Urothelium cell line (cell line): ENCODE data around the gene NCOA1.
"Not testable (repeated sequence)": the region's sequence is repeated elsewhere in the genome, so short reads cannot be mapped to it uniquely, and the experiment has no call there.

Experiments
- DNase-seq: peaks from one replicate; pipeline ENCODE4 v3.0.0; 2011; ENCODE audit warnings: low spot score, mixed read lengths
- FAIRE-seq: peaks from 2 replicates; lab custom pipeline; 2011; peaks lifted over from hg19 to GRCh38; lab: Jason Lieb, UNC

The NCOA1 gene

DNA sequence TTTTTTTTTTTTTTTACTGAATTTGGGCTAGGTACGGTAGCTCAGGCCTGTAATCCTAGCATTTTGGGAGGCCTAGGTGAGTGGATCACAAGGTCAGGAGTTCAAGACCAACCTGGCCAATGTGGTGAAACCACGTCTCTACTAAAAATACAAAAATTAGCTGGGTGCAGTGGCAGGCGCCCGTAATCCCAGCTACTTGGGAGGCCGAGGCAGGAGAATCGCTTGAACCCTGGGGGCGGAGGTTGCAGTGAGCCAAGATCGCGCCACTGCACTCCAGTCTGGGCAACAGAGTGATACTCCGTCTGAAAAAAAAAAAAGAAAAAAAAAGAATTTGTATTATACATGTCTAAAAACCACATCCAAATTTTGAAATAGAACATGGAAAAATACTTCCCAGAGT is 78.5 kb downstream of the NCOA1 start:
- FAIRE-seq, DNase-seq: not testable (repeated sequence)

GRCh38 chr2:24570225-24570624 is 79.2 kb downstream of the NCOA1 start:
- FAIRE-seq (no peak), DNase-seq (no peak)

DNA sequence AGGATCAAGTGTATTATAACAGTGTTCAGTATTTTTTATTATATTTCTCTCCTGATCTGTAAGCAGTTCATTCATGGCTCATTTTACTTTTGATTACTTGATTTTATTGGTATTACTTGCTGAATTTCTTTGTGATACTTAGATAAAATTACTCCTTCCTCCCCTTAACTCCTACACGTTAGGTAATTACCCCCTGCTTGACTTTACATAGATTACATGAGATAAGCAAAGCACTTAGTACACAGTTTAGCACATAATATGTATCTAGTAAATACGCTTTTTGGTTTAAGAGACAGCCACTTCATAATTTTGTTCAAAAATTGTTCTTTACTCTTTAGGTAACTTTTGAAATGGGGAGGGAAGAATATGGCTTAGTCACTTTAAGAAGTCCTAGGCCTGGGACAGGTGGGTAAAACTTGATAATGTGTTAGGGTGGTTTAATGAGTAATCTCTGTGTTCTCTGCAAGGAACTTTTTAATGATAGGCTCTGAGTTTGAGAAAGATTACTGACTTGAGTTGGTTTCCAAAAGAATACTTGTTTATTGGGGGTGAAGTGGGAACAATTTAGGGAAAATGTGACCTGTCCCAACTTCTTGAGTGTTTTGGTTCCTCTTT is 80.9 kb downstream of the NCOA1 start:
- DNase-seq (no peak), FAIRE-seq (no peak)

DNA sequence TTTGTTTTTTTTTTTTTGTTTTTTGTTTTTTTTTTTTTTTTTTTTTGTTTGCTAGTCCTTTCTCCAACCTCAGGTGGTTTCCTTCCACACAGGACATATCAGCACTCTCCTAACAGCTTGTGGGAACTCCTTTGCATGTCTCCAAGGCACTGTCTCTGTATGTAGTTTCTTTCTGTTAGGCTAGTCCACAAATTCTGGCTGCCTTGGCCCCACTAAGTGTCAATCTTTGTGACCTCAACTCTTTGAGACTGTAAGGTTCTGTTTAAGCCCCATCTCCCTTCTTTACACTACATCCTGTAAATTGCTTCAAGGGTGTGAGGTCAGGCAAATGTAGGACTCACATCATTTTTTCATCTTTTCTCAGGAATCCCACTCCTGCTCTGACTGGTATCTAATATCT is 85.1 kb downstream of the NCOA1 start:
- FAIRE-seq, result no peak

DNA sequence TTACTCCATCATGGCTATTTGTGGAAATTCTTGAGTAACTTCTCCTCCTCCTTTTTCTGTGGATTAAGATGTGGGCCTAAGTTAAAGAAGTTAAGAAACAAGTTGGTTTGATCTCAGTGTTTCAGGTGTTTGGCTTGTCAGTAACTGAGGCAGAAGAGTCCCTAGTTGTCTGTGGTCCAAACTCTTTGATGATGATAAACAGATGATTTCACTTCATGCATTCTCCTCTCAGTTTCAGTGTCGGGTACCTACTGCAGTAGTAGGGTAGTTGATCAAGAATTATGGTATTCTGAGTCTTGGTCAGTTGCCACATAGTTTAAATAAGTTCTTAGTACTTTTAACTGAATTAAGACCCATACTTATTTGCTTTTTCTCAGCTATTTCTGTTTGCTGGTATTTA is 85.6 kb downstream of the NCOA1 start:
- DNase-seq (no peak), FAIRE-seq (no peak)

More for the DNA sequence above, 85.1 kb downstream of the NCOA1 start:
- DNase-seq, result no peak

DNA sequence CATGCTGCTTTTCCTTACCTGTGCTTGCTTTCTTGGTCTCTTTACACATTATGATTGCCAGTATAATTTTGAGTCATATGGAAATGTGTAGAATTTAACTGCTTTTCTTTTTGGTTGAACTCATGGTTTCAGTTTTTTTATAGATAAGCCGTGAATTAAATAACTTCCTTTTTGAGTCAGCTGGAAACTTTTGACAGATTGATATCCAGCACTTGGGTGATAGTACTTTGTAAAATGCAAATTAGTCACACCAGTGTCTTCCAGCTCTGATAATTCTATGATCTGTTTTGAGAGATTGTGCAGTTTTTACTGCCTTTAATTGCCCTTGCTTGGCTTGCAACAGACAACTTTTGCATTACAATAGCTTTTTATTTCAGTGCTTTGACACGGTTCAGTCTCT is 86.4 kb downstream of the NCOA1 start:
- DNase-seq (no peak), FAIRE-seq (no peak)

DNA sequence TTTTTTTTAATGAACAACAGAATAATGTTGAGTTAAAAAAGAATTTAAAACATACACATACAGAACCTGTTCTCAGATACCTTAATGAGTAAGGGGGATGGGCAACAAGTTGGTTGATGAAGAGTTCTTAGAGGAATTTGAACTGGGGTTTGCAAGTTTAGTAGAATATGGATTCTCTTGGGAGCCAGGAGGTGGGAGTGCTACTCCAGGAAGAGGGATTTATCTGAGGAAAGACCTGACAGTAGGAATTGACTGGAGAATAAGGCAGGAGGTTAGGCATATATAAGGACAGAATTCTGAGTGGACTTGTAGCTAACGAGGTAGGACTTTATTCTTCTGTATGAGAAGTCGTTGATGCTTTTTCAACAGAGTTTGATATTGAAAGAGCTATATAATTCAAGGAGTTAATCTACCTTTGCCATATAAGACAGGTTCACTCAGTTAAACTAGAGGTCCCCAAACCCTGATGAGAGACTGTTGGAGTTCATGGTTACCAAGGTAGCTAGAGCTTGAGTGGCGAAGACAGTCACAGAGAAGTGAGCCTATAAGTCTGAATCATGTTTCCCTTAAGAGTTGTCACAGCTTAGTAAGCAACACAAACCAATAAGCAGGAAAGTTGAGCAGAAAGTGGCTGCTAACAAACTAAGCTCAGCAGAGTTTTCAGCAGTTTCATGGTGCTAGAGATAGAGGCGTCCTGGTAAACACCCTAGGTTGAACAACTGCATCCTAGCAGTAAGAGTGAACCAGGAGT is 88.2 kb downstream of the NCOA1 start:
- no peak for FAIRE-seq
- DNase-seq, result no peak

GRCh38 chr2:24580561-24580960 is 89.5 kb downstream of the NCOA1 start:
- DNase-seq, result no peak
- FAIRE-seq, result no peak

GRCh38 chr2:24581971-24582370 is 90.9 kb downstream of the NCOA1 start:
- DNase-seq, FAIRE-seq: not testable (repeated sequence)

DNA sequence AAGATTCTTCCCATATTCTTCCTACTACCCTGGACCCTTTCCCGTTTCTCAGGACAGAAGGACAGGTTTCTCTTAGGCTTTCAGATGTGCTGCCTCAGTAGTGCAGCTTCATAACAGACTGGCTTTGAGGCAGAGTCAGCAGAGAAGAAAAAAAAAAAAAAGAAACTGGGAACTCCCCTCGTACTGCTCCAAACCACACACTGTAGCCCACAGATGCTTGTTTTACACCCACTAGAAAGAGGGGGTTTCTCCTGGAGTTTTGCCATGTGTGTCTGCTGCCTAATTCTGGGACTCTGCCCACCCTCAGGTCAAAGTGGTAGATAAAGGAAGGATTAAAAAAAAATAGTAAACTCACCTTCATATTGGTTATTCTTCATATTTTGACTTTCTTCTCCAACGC is 95.9 kb downstream of the NCOA1 start:
- DNase-seq (no peak), FAIRE-seq (no peak)

- FAIRE-seq, result no peak
Measured at GRCh38 chr2:24588294-24588693, 97.2 kb downstream of the NCOA1 start.

DNA sequence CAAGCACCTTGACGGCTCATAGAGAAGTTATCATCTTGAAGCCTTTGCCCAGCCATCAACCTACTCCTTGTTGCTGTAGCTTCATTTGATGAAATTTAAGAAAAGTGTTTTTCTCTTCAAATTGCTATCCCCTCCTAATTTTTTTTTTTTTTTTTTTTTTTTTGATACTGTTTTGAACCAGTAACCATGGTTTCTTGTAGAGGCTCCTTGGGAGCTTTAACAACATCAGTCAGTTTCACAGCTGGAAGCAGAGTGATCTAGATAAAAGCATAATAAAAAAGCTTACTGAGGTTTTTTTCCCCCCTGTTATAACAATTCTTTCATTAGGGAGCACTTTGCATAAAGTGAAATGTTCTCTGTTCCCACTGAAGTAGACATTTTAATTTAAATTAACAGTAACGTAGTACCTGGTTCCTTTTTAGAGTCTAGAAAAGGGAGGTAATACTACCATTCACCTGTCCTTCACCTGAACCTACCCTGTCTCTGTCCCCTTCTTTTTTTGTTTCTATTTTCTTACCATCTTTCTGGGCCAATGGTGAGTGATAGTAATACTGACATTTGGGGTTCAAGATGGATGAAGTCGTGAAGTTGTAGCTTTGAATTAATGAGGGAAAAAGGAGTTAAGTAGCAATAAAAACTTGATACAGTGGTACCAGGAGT is 101.5 kb downstream of the NCOA1 start:
- DNase-seq, result no peak
- no peak for FAIRE-seq

More at GRCh38 chr2:24588294-24588693, 97.2 kb downstream of the NCOA1 start:
- no peak for DNase-seq

DNA sequence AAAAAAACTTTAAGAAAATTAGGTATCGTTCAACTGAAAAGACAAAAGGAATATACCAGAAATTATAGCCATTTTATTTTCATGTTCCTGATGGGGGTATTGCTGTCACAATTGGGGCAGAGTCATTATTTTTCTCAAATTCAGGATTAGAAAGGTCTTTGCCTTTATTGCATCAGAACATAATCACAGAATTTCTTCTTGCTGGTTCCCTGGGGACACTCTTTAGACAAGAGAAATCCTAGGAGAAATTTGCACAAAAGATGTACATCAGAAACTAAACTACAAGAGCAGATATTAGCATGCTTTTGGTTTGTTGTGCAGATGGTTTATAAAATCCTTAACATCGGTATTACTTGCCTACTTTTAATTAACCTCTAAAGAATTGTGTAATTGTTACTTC is 103.2 kb downstream of the NCOA1 start:
- no peak for FAIRE-seq
- no peak for DNase-seq

DNA sequence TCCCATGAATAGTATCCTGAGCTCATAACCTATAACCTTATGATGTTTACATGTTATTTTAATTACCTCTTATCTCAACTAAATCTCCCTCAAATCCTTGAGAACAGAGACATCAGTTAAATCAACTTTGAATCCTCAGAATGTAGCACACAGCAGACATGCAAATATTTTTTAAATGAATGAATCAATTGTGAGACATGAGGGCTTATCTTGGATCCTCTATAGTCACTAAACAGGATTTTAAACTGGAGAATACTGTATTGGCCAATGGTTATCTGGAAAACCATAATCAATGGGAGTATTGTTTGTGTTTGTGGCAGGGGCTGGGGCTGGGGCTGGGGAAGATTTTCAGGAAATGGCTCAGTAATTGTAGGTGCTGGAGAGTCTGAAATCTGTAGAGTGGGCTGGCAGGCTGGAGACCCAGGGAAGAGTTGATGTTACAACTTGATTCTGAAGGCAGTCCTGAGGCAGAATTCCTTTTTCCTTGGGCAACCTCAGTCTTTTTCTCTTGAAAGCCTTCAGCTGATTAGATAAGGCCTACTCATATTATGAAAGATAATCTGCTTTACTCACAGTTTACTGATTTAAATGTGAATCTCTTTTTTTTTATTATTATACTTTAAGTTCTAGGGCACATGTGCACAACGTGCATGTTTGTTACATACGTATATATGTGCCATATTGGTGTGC is 106.3 kb downstream of the NCOA1 start:
- FAIRE-seq, result no peak
- no peak for DNase-seq

- not testable (repeated sequence) for DNase-seq, FAIRE-seq
Measured at GRCh38 chr2:24600140-24600539, 109.1 kb downstream of the NCOA1 start.

DNA sequence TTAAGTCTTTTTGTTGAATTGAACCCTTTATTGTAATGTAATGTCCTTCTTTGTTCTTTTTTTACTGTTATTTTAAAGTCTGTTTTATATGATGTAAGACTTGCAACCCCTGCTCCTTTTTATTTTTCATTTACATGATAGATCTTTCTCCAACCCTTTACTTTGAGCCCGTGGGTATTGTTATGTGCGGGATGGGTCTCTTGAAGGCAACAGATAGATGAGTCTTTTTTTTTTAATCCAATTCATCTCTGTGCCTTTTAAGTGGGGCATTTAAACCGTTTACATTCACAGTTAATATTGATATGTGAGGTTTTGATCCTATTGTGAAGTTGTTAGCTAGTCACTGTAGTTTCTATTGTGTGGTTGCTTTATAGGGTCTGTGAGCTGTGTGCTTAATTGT is 120.6 kb downstream of the NCOA1 start:
- FAIRE-seq, result no peak
- DNase-seq, result no peak

DNA sequence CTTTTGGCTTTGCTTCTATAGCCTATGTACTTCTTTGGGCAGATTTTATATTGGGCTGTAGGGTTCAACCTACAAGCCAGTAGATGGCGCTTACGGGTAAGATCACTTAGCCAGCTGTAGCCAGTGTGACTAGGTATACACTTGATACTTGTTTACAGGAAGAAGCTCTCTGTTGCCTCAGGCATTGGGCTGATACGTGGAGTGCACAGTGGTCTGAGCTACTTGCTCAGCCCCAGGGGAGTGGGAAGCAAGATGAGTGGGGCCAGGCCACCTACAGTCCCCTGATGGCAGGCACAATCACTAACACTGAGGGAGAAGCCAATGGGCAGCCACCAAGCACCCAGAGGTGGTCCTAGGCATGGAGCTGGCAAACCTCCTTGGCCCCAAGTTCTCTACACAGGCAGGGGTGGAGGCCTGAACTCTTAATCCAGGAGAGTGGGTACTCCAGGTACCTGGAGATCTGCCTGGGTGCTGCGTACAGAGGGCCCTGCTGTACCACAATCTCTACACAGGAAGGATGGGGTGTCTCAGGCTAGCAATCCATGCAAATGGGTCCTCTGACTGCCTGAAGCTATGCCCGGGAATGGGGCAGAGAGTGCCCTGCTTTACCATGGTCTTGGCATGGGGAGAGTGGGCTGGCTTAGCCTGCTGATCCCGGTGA is 122.2 kb downstream of the NCOA1 start:
- DNase-seq (no peak), FAIRE-seq (peak; percentile 75)

GRCh38 chr2:24616616-24617015 is 125.6 kb downstream of the NCOA1 start:
- FAIRE-seq, result no peak
- DNase-seq, result no peak

GRCh38 chr2:24617424-24617823 is 126.4 kb downstream of the NCOA1 start:
- FAIRE-seq, result no peak
- DNase-seq, result no peak

- no peak for DNase-seq
- no peak for FAIRE-seq
Measured at GRCh38 chr2:24618144-24618543, 127.1 kb downstream of the NCOA1 start.

DNA sequence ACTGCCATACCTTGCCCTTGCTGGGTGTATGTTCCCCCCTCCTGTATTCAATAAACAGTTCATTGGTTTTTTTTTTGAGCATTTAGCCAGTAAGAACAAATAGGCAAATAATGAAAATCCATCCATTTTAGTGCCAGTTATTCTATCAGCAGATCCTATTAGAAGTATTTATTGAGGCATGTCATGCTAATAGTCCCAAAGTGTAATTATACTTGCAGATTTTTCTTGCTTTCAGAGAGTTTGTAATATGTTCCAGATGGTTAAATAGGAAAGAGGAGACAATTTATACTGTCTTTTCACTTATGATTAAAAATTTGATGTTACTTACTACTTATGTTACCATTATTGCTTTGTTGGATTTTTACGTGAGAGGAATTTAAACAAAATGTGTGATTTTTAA is 127.6 kb downstream of the NCOA1 start:
- no peak for DNase-seq
- no peak for FAIRE-seq
